HG03439 (cell line): ENCODE data around the gene ERBB4.
"Not testable (repeated sequence)": the region's sequence is repeated elsewhere in the genome, so short reads cannot be mapped to it uniquely, and the experiment has no call there.

ENCODE experiments used
- ATAC-seq: cut with Tn5 transposase; IDR thresholded peaks from one replicate; pipeline ENCODE4 v1.9.1; 2021; ENCODE audit warnings: mild to moderate bottlenecking, moderate library complexity; ENCODE audit not compliant: unreplicated experiment

The ERBB4 gene

GRCh38 chr2:212528106-212528856 lies 10.3 kb downstream of the ERBB4 start:
- ATAC-seq, result no peak

- ATAC-seq, result no peak
These were observed 12.5 kb downstream of the ERBB4 start for GRCh38 chr2:212526059-212526458.

- ATAC-seq, result no peak
These were observed 14.8 kb downstream of the ERBB4 start for GRCh38 chr2:212523756-212524155.

- no peak for ATAC-seq
These were observed 18.3 kb downstream of the ERBB4 start for GRCh38 chr2:212520340-212520739.

- ATAC-seq, result no peak
These were observed 20.9 kb downstream of the ERBB4 start for GRCh38 chr2:212517693-212518092.

- peak; percentile 71 for ATAC-seq
These were observed 33.0 kb downstream of the ERBB4 start for GRCh38 chr2:212505586-212505985.

GRCh38 chr2:212495046-212495445 lies 43.6 kb downstream of the ERBB4 start:
- no peak for ATAC-seq

GRCh38 chr2:212494418-212495020 lies 44.1 kb downstream of the ERBB4 start:
- ATAC-seq, result no peak

- peak; percentile 64 for ATAC-seq
These were observed 48.8 kb downstream of the ERBB4 start for GRCh38 chr2:212489719-212490346.

- no peak for ATAC-seq
These were observed 50.0 kb downstream of the ERBB4 start for GRCh38 chr2:212488611-212489010.

GRCh38 chr2:212484563-212485080 lies 54.0 kb downstream of the ERBB4 start:
- no peak for ATAC-seq

GRCh38 chr2:212480447-212480846 lies 58.2 kb downstream of the ERBB4 start:
- no peak for ATAC-seq

GRCh38 chr2:212477571-212477970 lies 61.0 kb downstream of the ERBB4 start:
- ATAC-seq, result no peak

GRCh38 chr2:212473211-212473610 lies 65.4 kb downstream of the ERBB4 start:
- no peak for ATAC-seq

- not testable (repeated sequence) for ATAC-seq
These were observed 71.1 kb downstream of the ERBB4 start for GRCh38 chr2:212467551-212467950.

- ATAC-seq, result no peak
These were observed 73.1 kb downstream of the ERBB4 start for GRCh38 chr2:212465456-212465855.

GRCh38 chr2:212461708-212462107 lies 76.9 kb downstream of the ERBB4 start:
- ATAC-seq, result not testable (repeated sequence)

- no peak for ATAC-seq
These were observed 84.5 kb downstream of the ERBB4 start for GRCh38 chr2:212454149-212454548.

GRCh38 chr2:212451786-212452231 lies 86.8 kb downstream of the ERBB4 start:
- no peak for ATAC-seq

GRCh38 chr2:212448698-212449097 lies 89.9 kb downstream of the ERBB4 start:
- ATAC-seq, result no peak

GRCh38 chr2:212441821-212442220 lies 96.8 kb downstream of the ERBB4 start:
- ATAC-seq, result no peak

- ATAC-seq, result no peak
These were observed 97.5 kb downstream of the ERBB4 start for GRCh38 chr2:212441141-212441540.
